GM23338 (cell line): ENCODE data around the gene CARD9. TPM values are rescaled to one million over a fixed set of nuclear protein-coding genes. Genes with fewer than 3 reads are reported as not detected.

Experiments used
- ATAC-seq: fragments of 200-7000 bp; cut with Tn5 transposase; 3 replicates; pipeline ENCODE4 v1.9.1; 2020
- DNase-seq: peaks from one replicate; pipeline ENCODE4 v3.0.0-alpha.2; 2015; ENCODE audit warnings: low spot score
- H2AFZ ChIP-seq: fragments of 200-600 bp; sonication (generic); 2 replicates; pipeline ENCODE4 v1.8.0; 2016; ENCODE audit warnings: antibody characterized with exemption, mild to moderate bottlenecking, moderate library complexity
- H3F3A ChIP-seq: fragments of 200-600 bp; sonication (generic); replicated peaks from 2 replicates; pipeline ENCODE4 v1.8.0; 2017; ENCODE audit warnings: antibody characterized with exemption, mixed run types, low read depth
- H3K27ac ChIP-seq: fragments of 200-600 bp; sonication (generic); 2 replicates; pipeline ENCODE4 v1.6.1; 2016; ENCODE audit warnings: low read depth
- H3K27me3 ChIP-seq: fragments of 200-600 bp; sonication (generic); 2 replicates; pipeline ENCODE4 v1.8.0; 2016; ENCODE audit warnings: mild to moderate bottlenecking, mixed run types, moderate library complexity; ENCODE audit not compliant: insufficient read depth
- H3K36me3 ChIP-seq: fragments of 200-600 bp; sonication (generic); 2 replicates; pipeline ENCODE4 v1.8.0; 2016; ENCODE audit warnings: mild to moderate bottlenecking; ENCODE audit not compliant: insufficient read depth
- H3K4me1 ChIP-seq: fragments of 200-600 bp; sonication (generic); 2 replicates; pipeline ENCODE4 v1.8.0; 2016; ENCODE audit warnings: mild to moderate bottlenecking, moderate library complexity; ENCODE audit not compliant: insufficient read depth
- H3K4me2 ChIP-seq: fragments of 200-600 bp; sonication (generic); 2 replicates; pipeline ENCODE4 v1.7.1; 2017; ENCODE audit warnings: mixed run types
- H3K4me3 ChIP-seq: fragments of 200-600 bp; sonication (generic); 2 replicates; pipeline ENCODE4 v1.6.1; 2016; ENCODE audit warnings: mixed run types
- H3K79me2 ChIP-seq: fragments of 200-600 bp; sonication (generic); replicated peaks from 2 replicates; pipeline ENCODE4 v1.8.0; 2017; ENCODE audit warnings: mild to moderate bottlenecking; ENCODE audit not compliant: insufficient read depth
- H3K9me2 ChIP-seq: fragments of 200-600 bp; sonication (generic); 2 replicates; pipeline ENCODE4 v1.8.0; 2017; ENCODE audit not compliant: insufficient read depth
- H4K20me1 ChIP-seq: fragments of 200-600 bp; sonication (generic); replicated peaks from 2 replicates; pipeline ENCODE4 v1.8.0; 2017; ENCODE audit warnings: mild to moderate bottlenecking; ENCODE audit not compliant: insufficient read depth
- H3K27ac Mint-ChIP-seq: 2 replicates; pipeline ENCODE4 v1.8.0; 2020; ENCODE audit warnings: inconsistent platforms, mild to moderate bottlenecking, moderate library complexity, mixed read lengths
- H3K27me3 Mint-ChIP-seq: 3 replicates; pipeline ENCODE4 v1.8.0; 2022; ENCODE audit warnings: low read depth, mild to moderate bottlenecking, moderate library complexity, mixed read lengths, inconsistent platforms; ENCODE audit not compliant: insufficient read depth, poor library complexity
- H3K36me3 Mint-ChIP-seq: 3 replicates; pipeline ENCODE4 v1.8.0; 2021; ENCODE audit warnings: low read depth, mild to moderate bottlenecking, inconsistent platforms, moderate library complexity, mixed read lengths
- H3K4me1 Mint-ChIP-seq: 3 replicates; pipeline ENCODE4 v1.8.0; 2020; ENCODE audit warnings: mild to moderate bottlenecking, inconsistent platforms, mixed read lengths
- H3K4me3 Mint-ChIP-seq: 3 replicates; pipeline ENCODE4 v1.8.0; 2021; ENCODE audit warnings: moderate library complexity, mild to moderate bottlenecking, inconsistent platforms, mixed read lengths
- H3K9me3 Mint-ChIP-seq: 3 replicates; pipeline ENCODE4 v1.8.0; 2020; ENCODE audit warnings: moderate library complexity, mild to moderate bottlenecking, inconsistent platforms, mixed read lengths
- CREB1 ChIP-seq: fragments of 250-450 bp; sonication (Bioruptor Pico); IDR thresholded peaks from 2 replicates; pipeline ENCODE4 v1.5.0; 2020; ENCODE audit warnings: low read depth, mild to moderate bottlenecking, moderate library complexity
- CTCF ChIP-seq, 2 experiments: fragments of 200-600 bp in 1 of 2; sonication (generic) in 1 of 2; conservative IDR thresholded peaks; 2 replicates each; pipeline versions ENCODE4 v1.5.1 to v1.6.1; 2016 to 2017; ENCODE audit warnings: antibody characterized with exemption in 2 of 2, low read depth in 2 of 2, mild to moderate bottlenecking in 2 of 2, moderate library complexity in 1 of 2
- ETS1 ChIP-seq: IDR thresholded peaks from 2 replicates; pipeline ENCODE4 v1.6.1; 2016; ENCODE audit warnings: antibody characterized with exemption
- EZH2 ChIP-seq: fragments of 200-600 bp; sonication (generic); IDR thresholded peaks from one replicate; pipeline ENCODE4 v1.8.0; 2017; ENCODE audit warnings: antibody characterized with exemption, mild to moderate bottlenecking, low read depth; ENCODE audit not compliant: unreplicated experiment
- EZH2phosphoT487 ChIP-seq: fragments of 200-600 bp; sonication (generic); IDR thresholded peaks from one replicate; pipeline ENCODE4 v1.8.1; 2018; ENCODE audit warnings: antibody characterized with exemption; ENCODE audit not compliant: unreplicated experiment
- JUNB ChIP-seq: IDR thresholded peaks from one replicate; pipeline ENCODE4 v1.6.1; 2016; ENCODE audit warnings: antibody characterized with exemption; ENCODE audit not compliant: unreplicated experiment
- POLR2AphosphoS5 ChIP-seq: IDR thresholded peaks from 2 replicates; pipeline ENCODE4 v1.6.1; 2016; ENCODE audit warnings: antibody characterized with exemption, low read depth
- REST ChIP-seq: IDR thresholded peaks from one replicate; pipeline ENCODE4 v1.6.1; 2018; ENCODE audit warnings: antibody characterized with exemption; ENCODE audit not compliant: unreplicated experiment
- ZNF114 ChIP-seq: fragments of 250-450 bp; sonication (Bioruptor Pico); IDR thresholded peaks from 2 replicates; pipeline ENCODE4 v1.5.0; 2020; ENCODE audit warnings: mild to moderate bottlenecking, moderate library complexity
- ZNF331 ChIP-seq: fragments of 250-450 bp; sonication (Bioruptor Pico); IDR thresholded peaks from 2 replicates; pipeline ENCODE4 v1.5.0; 2020; ENCODE audit warnings: low read depth, mild to moderate bottlenecking, moderate library complexity
- polyA plus RNA-seq: library from polyadenylated mRNA; unstranded; fragments of >200 nt; fragmentation: Nextera tagmentation; extraction: Ambion mirVana; gene quantifications from 2 replicates; pipeline ENCODE4 v1.2.1, GENCODE V29; 2016
- total RNA-seq: library from RNA; depleted of rRNA; stranded (reverse); fragments of >200 nt; shearing (Covaris generic); gene quantifications from 2 replicates; pipeline ENCODE4 v1.2.3, GENCODE V29; 2014

CARD9 gene
- total and polyA plus RNA-seq, 2 experiments from 2014 or later = 0.49 to 0.63 TPM

GRCh38 chr9:136368190-136368589, 5.3 kb downstream of the CARD9 start (continued):
- TF ChIP-seq ZNF114 (CRISPR knock-in tag) (no peak), REST (no peak), ZNF331 (no peak), CTCF (conservative IDR thresholded peaks at IDR 0.05; ENCODE audit: low read depth in 2 of 2) (no peak), JUNB (no peak), CREB1 (CRISPR knock-in tag) (no peak), POLR2AphosphoS5 (no peak), EZH2 (no peak), ETS1 (no peak)

- no peak overlapping the region for H3K4me2 ChIP-seq
- ATAC-seq (no peak), DNase-seq (no peak)
- no peak overlapping the region for H2AFZ ChIP-seq
- H3K79me2 ChIP-seq = no peaks in the 10 kb centered on the region
- Mint-ChIP-seq H3K9me3 (no peaks in the 10 kb centered on the region), H3K36me3 (no peaks in the 10 kb centered on the region), H3K27ac (no peak overlapping the region), H3K4me3 (no peak overlapping the region), H3K27me3 (peaks cover 17% of the 10 kb centered on the region), H3K4me1 (peaks cover 8% of the 10 kb centered on the region; the same call in 1 of the 3 replicates)
- H4K20me1 ChIP-seq = no peaks in the 10 kb centered on the region
- no peaks in the 10 kb centered on the region for H3K36me3 ChIP-seq
- H3K4me3 ChIP-seq = no peak overlapping the region
- H3K27me3 ChIP-seq = no peaks in the 10 kb centered on the region
- no peaks in the 10 kb centered on the region for H3F3A ChIP-seq
- no peak for TF ChIP-seq EZH2phosphoT487
- no peak for TF ChIP-seq EZH2
- no peaks in the 10 kb centered on the region; the same call in 1 of the 2 replicates for H3K4me1 ChIP-seq
- no peak overlapping the region for H3K27ac ChIP-seq
- H3K9me2 ChIP-seq = no peaks in the 10 kb centered on the region
Measured at GRCh38 chr9:136367296-136368145, 5.9 kb downstream of the CARD9 start.
